SK-N-SH treated with all-trans-retinoic acid at 6 μM for 48 hours (cell line): Measurements from ENCODE around the gene CD38.

Experiments
- ATAC-seq: fragments of 200-7000 bp; cut with Tn5 transposase; 3 replicates; pipeline ENCODE4 v1.9.1; 2020; ENCODE audit warnings: mild to moderate bottlenecking, moderate library complexity
- ARNTL ChIP-seq: fragments of 450-650 bp; formaldehyde crosslinking; IDR thresholded peaks from 2 replicates; pipeline ENCODE4 v1.5.0; 2020; ENCODE audit warnings: low read depth, mild to moderate bottlenecking, moderate library complexity, borderline replicate concordance
- BACH2 ChIP-seq: fragments of 250-450 bp; sonication (Bioruptor Pico); IDR thresholded peaks from 2 replicates; pipeline ENCODE4 v1.9.0; 2021; ENCODE audit warnings: mild to moderate bottlenecking, borderline replicate concordance
- CREB5 ChIP-seq: fragments of 250-450 bp; sonication (Bioruptor Pico); IDR thresholded peaks from 2 replicates; pipeline ENCODE4 v1.5.1; 2020; ENCODE audit warnings: low read depth, mild to moderate bottlenecking, moderate library complexity
- CSDC2 ChIP-seq: fragments of 250-450 bp; sonication (Bioruptor Pico); IDR thresholded peaks from 2 replicates; pipeline ENCODE4 v1.5.0; 2020; ENCODE audit warnings: mild to moderate bottlenecking, moderate library complexity
- CSRNP3 ChIP-seq: fragments of 250-450 bp; sonication (Bioruptor Pico); IDR thresholded peaks from 2 replicates; pipeline ENCODE4 v1.5.1; 2021; ENCODE audit warnings: mild to moderate bottlenecking, moderate library complexity
- ESRRG ChIP-seq: fragments of 250-450 bp; sonication (Bioruptor Pico); IDR thresholded peaks from 2 replicates; pipeline ENCODE4 v1.6.1; 2021; ENCODE audit warnings: mild to moderate bottlenecking
- GLIS3 ChIP-seq: fragments of 250-450 bp; sonication (Bioruptor Pico); IDR thresholded peaks from 2 replicates; pipeline ENCODE4 v1.5.0; 2020; ENCODE audit warnings: mild to moderate bottlenecking, moderate library complexity
- ISL1 ChIP-seq: fragments of 250-450 bp; sonication (Bioruptor Pico); IDR thresholded peaks from 2 replicates; pipeline ENCODE4 v2.1.2; 2022; ENCODE audit warnings: mild to moderate bottlenecking, moderate library complexity
- OSR1 ChIP-seq: fragments of 250-450 bp; sonication (Bioruptor Pico); IDR thresholded peaks from 2 replicates; pipeline ENCODE4 v1.8.0; 2022; ENCODE audit warnings: moderate library complexity, mild to moderate bottlenecking, inconsistent platforms
- PPARA ChIP-seq: fragments of 250-450 bp; sonication (Bioruptor Pico); IDR thresholded peaks from 2 replicates; pipeline ENCODE4 v1.5.0; 2020; ENCODE audit warnings: mild to moderate bottlenecking, borderline replicate concordance
- RARB ChIP-seq: fragments of 250-450 bp; sonication (Bioruptor Pico); IDR thresholded peaks from 2 replicates; pipeline ENCODE4 v1.8.0; 2021; ENCODE audit warnings: mild to moderate bottlenecking, moderate library complexity
- SNAI2 ChIP-seq: fragments of 250-450 bp; sonication (Bioruptor Pico); IDR thresholded peaks from 2 replicates; pipeline ENCODE4 v1.5.0; 2020; ENCODE audit warnings: mild to moderate bottlenecking, moderate library complexity
- TCF4 ChIP-seq: fragments of 250-450 bp; sonication (Bioruptor Pico); IDR thresholded peaks from 2 replicates; pipeline ENCODE4 v1.8.0; 2021; ENCODE audit warnings: mild to moderate bottlenecking, moderate library complexity, borderline replicate concordance
- TOX ChIP-seq: fragments of 250-450 bp; sonication (Bioruptor Pico); IDR thresholded peaks from 2 replicates; pipeline ENCODE4 v1.8.0; 2021; ENCODE audit warnings: mild to moderate bottlenecking, moderate library complexity, borderline replicate concordance
- TSHZ2 ChIP-seq: fragments of 250-450 bp; sonication (Bioruptor Pico); IDR thresholded peaks from 2 replicates; pipeline ENCODE4 v1.5.0; 2020; ENCODE audit warnings: mild to moderate bottlenecking, moderate library complexity
- ZC3H10 ChIP-seq: fragments of 250-450 bp; sonication (Bioruptor Pico); IDR thresholded peaks from 2 replicates; pipeline ENCODE4 v1.5.1; 2021; ENCODE audit warnings: mild to moderate bottlenecking, moderate library complexity
- ZFP3 ChIP-seq: fragments of 250-450 bp; sonication (Bioruptor Pico); IDR thresholded peaks from 2 replicates; pipeline ENCODE4 v1.5.0; 2020; ENCODE audit warnings: mild to moderate bottlenecking, moderate library complexity
- ZFP30 ChIP-seq: fragments of 450-650 bp; formaldehyde crosslinking; IDR thresholded peaks from 2 replicates; pipeline ENCODE4 v1.5.0; 2022; ENCODE audit warnings: mild to moderate bottlenecking, moderate library complexity
- ZNF565 ChIP-seq: fragments of 450-650 bp; formaldehyde crosslinking; conservative IDR thresholded peaks from 2 replicates; pipeline ENCODE4 v1.5.0; 2020; ENCODE audit warnings: low read depth, mild to moderate bottlenecking, moderate library complexity
- ZNF70 ChIP-seq: fragments of 450-650 bp; formaldehyde crosslinking; IDR thresholded peaks from 2 replicates; pipeline ENCODE4 v1.5.0; 2020; ENCODE audit warnings: mild to moderate bottlenecking, moderate library complexity
- ZNF8 ChIP-seq: fragments of 450-650 bp; formaldehyde crosslinking; IDR thresholded peaks from 2 replicates; pipeline ENCODE4 v1.5.0; 2020; ENCODE audit warnings: mild to moderate bottlenecking, moderate library complexity
- TF ChIP-seq, protein P1 (sequence below): fragments of 250-450 bp; sonication (Bioruptor Pico); IDR thresholded peaks from 2 replicates; pipeline ENCODE4 v1.8.0; 2020; ENCODE audit warnings: mild to moderate bottlenecking, moderate library complexity, borderline replicate concordance
- TF ChIP-seq, protein P2 (sequence below): fragments of 250-450 bp; sonication (Bioruptor Pico); IDR thresholded peaks from 2 replicates; pipeline ENCODE4 v1.8.0; 2021; ENCODE audit warnings: low read depth, mild to moderate bottlenecking, moderate library complexity, borderline replicate concordance

CD38 gene

GRCh38 chr4:15898902-15899301 is 120.8 kb downstream of the CD38 start (continued):
- TF ChIP-seq CREB5 (no peak), ZC3H10 (CRISPR knock-in tag) (no peak), ZNF8 (CRISPR knock-in tag) (no peak), TCF4 (no peak), GLIS3 (CRISPR knock-in tag) (no peak), ISL1 (no peak), ARNTL (CRISPR knock-in tag) (no peak), TOX (CRISPR knock-in tag) (no peak), ESRRG (CRISPR knock-in tag) (no peak)
- TF ChIP-seq, protein P1, sequence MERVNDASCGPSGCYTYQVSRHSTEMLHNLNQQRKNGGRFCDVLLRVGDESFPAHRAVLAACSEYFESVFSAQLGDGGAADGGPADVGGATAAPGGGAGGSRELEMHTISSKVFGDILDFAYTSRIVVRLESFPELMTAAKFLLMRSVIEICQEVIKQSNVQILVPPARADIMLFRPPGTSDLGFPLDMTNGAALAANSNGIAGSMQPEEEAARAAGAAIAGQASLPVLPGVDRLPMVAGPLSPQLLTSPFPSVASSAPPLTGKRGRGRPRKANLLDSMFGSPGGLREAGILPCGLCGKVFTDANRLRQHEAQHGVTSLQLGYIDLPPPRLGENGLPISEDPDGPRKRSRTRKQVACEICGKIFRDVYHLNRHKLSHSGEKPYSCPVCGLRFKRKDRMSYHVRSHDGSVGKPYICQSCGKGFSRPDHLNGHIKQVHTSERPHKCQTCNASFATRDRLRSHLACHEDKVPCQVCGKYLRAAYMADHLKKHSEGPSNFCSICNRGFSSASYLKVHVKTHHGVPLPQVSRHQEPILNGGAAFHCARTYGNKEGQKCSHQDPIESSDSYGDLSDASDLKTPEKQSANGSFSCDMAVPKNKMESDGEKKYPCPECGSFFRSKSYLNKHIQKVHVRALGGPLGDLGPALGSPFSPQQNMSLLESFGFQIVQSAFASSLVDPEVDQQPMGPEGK (CRISPR knock-in tag) = no peak

GRCh38 chr4:15899511-15899910 is 121.4 kb downstream of the CD38 start:
- TF ChIP-seq ZFP3 (CRISPR knock-in tag) (no peak), CSRNP3 (CRISPR knock-in tag) (no peak), PPARA (CRISPR knock-in tag) (no peak), ESRRG (CRISPR knock-in tag) (no peak), OSR1 (CRISPR knock-in tag) (no peak), TSHZ2 (no peak), ZNF70 (CRISPR knock-in tag) (no peak), ZFP30 (no peak), BACH2 (no peak), ARNTL (CRISPR knock-in tag) (no peak), TOX (CRISPR knock-in tag) (no peak), ZNF565 (no peak), ZC3H10 (CRISPR knock-in tag) (no peak), CSDC2 (no peak), ISL1 (no peak), SNAI2 (CRISPR knock-in tag) (no peak), RARB (CRISPR knock-in tag) (no peak)
- ATAC-seq = no peak

DNA sequence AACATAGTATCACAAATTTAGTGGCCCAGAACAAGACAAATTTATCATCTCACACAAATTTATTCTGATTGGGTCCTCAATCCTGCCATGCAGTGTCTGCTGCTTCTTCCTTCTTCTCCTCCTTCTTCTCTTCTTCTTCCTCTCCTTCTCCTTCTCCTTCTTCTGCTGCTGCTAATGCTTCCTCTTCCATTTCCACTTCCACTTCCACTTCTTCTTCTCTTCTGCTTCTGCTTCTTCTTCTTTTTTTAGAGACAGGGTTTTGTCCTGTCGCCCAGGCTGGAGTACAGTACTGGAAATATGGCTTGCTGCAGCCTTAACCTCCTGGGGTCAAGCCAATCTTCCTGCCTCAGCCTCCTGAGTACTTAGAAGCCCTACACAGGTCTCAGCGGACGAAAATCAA is 122.9 kb downstream of the CD38 start:
- no peak for ATAC-seq
- TF ChIP-seq, protein P2, sequence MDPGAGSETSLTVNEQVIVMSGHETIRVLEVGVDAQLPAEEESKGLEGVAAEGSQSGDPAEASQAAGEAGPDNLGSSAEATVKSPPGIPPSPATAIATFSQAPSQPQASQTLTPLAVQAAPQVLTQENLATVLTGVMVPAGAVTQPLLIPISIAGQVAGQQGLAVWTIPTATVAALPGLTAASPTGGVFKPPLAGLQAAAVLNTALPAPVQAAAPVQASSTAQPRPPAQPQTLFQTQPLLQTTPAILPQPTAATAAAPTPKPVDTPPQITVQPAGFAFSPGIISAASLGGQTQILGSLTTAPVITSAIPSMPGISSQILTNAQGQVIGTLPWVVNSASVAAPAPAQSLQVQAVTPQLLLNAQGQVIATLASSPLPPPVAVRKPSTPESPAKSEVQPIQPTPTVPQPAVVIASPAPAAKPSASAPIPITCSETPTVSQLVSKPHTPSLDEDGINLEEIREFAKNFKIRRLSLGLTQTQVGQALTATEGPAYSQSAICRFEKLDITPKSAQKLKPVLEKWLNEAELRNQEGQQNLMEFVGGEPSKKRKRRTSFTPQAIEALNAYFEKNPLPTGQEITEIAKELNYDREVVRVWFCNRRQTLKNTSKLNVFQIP (CRISPR knock-in tag) = no peak
- TF ChIP-seq ZFP3 (CRISPR knock-in tag) = no peak
- no peak for TF ChIP-seq ISL1
- TF ChIP-seq GLIS3 (CRISPR knock-in tag) = no peak
- no peak for TF ChIP-seq RARB (CRISPR knock-in tag)
- no peak for TF ChIP-seq CSDC2
- TF ChIP-seq ARNTL (CRISPR knock-in tag) = no peak
- no peak for TF ChIP-seq SNAI2 (CRISPR knock-in tag)
- no peak for TF ChIP-seq TOX (CRISPR knock-in tag)
- no peak for TF ChIP-seq TCF4
- TF ChIP-seq ZC3H10 (CRISPR knock-in tag) = no peak
- TF ChIP-seq ZNF70 (CRISPR knock-in tag) = no peak
- TF ChIP-seq ESRRG (CRISPR knock-in tag) = no peak
- TF ChIP-seq PPARA (CRISPR knock-in tag) = no peak
- TF ChIP-seq CSRNP3 (CRISPR knock-in tag) = no peak
- no peak for TF ChIP-seq TSHZ2
- TF ChIP-seq ZNF565 = no peak
- TF ChIP-seq, all 23 proteins: peak for 0
